Measurements from ENCODE around the gene EIF3A. TPM values are rescaled to one million over a fixed set of nuclear protein-coding genes. Genes with fewer than 3 reads are reported as not detected.

EIF3A gene
- total RNA-seq, 4 donors from 2014 or later = 136 to 240 (median 191) TPM

- Histone ChIP-seq H3K27me3 (no peaks in the 10 kb centered on the region), H3K36me3 (peaks cover 6 to 92% of the 10 kb centered on the region in 2 donors), H3K27ac (no peak overlapping the region), H3K9me3 (no peaks in the 10 kb centered on the region), H3K4me3 (no peak overlapping the region), H3K4me1 (no peaks in the 10 kb centered on the region)
- ATAC-seq = no peak
- in situ Hi-C loops (cut with MboI; ENCODE audit: low sequenced_read_pairs in 4 of 4) = no loop called here
- intact Hi-C loops (cut with DNase I; ENCODE audit: low total_unique reads) = no loop called here
- TF ChIP-seq POLR2A (IDR thresholded peaks at IDR 0.05) = no peak
- TF ChIP-seq CTCF (IDR thresholded peaks at IDR 0.05 in 4 of 5, conservative IDR thresholded peaks at IDR 0.05 in 1 of 5) = no peak
- DNase-seq = no peak
These were observed 21.1 kb downstream of the EIF3A start for GRCh38 chr10:119059557-119059956.

GRCh38 chr10:119058010-119058409, 22.6 kb downstream of the EIF3A start:
- intact Hi-C loops (cut with DNase I; ENCODE audit: low total_unique reads) = no loop called here
- TF ChIP-seq POLR2A (IDR thresholded peaks at IDR 0.05) (no peak), CTCF (IDR thresholded peaks at IDR 0.05 in 4 of 5, conservative IDR thresholded peaks at IDR 0.05 in 1 of 5) (no peak)
- DNase-seq (no peak), ATAC-seq (no peak)
- H3K4me1 ChIP-seq = no peaks in the 10 kb centered on the region
- H3K27me3 ChIP-seq = no peaks in the 10 kb centered on the region
- H3K9me3 ChIP-seq = no peaks in the 10 kb centered on the region
- H3K27ac ChIP-seq = no peak overlapping the region
- H3K4me3 ChIP-seq = no peak overlapping the region
- peaks cover 4 to 92% of the 10 kb centered on the region in 2 donors for H3K36me3 ChIP-seq
- in situ Hi-C loops (cut with MboI; ENCODE audit: low sequenced_read_pairs in 4 of 4) = no loop called here

GRCh38 chr10:119055472-119055871, 25.1 kb downstream of the EIF3A start:
- ATAC-seq (no peak), DNase-seq (no peak)
- H3K4me1 ChIP-seq = no peaks in the 10 kb centered on the region
- TF ChIP-seq CTCF (IDR thresholded peaks at IDR 0.05 in 4 of 5, conservative IDR thresholded peaks at IDR 0.05 in 1 of 5) (no peak), POLR2A (IDR thresholded peaks at IDR 0.05) (no peak)
- no peaks in the 10 kb centered on the region for H3K9me3 ChIP-seq
- H3K27me3 ChIP-seq = no peaks in the 10 kb centered on the region
- in situ Hi-C loops (cut with MboI; ENCODE audit: low sequenced_read_pairs in 4 of 4) (no loop called here), intact Hi-C loops (cut with DNase I; ENCODE audit: low total_unique reads) (no loop called here)
- no peak overlapping the region for H3K27ac ChIP-seq
- H3K4me3 ChIP-seq = no peak overlapping the region
- peaks cover 4 to 100% of the 10 kb centered on the region in 2 donors for H3K36me3 ChIP-seq

GRCh38 chr10:119051775-119052174, 28.8 kb downstream of the EIF3A start:
- intact Hi-C loops (cut with DNase I; ENCODE audit: low total_unique reads) = no loop called here
- Histone ChIP-seq H3K27me3 (no peaks in the 10 kb centered on the region), H3K4me3 (no peak overlapping the region), H3K36me3 (peaks cover 6 to 100% of the 10 kb centered on the region in 2 donors), H3K27ac (no peak overlapping the region), H3K4me1 (no peaks in the 10 kb centered on the region), H3K9me3 (no peaks in the 10 kb centered on the region)
- no peak for ATAC-seq
- in situ Hi-C loops (cut with MboI; ENCODE audit: low sequenced_read_pairs in 4 of 4) = no loop called here
- no peak for TF ChIP-seq POLR2A (IDR thresholded peaks at IDR 0.05)
- DNase-seq = no peak

GRCh38 chr10:119049777-119050176, 30.8 kb downstream of the EIF3A start:
- Histone ChIP-seq H3K9me3 (no peaks in the 10 kb centered on the region), H3K27me3 (no peaks in the 10 kb centered on the region), H3K27ac (no peak overlapping the region), H3K36me3 (peaks cover 2 to 100% of the 10 kb centered on the region in 2 donors), H3K4me1 (no peaks in the 10 kb centered on the region), H3K4me3 (no peak overlapping the region)
- TF ChIP-seq CTCF (IDR thresholded peaks at IDR 0.05 in 4 of 5, conservative IDR thresholded peaks at IDR 0.05 in 1 of 5) = no peak
- TF ChIP-seq POLR2A (IDR thresholded peaks at IDR 0.05) = no peak
- in situ Hi-C loops (cut with MboI; ENCODE audit: low sequenced_read_pairs in 4 of 4) = no loop called here
- no peak for DNase-seq
- intact Hi-C loops (cut with DNase I; ENCODE audit: low total_unique reads) = no loop called here
- no peak for ATAC-seq

All from gastrocnemius medialis (tissue), 4 donors.